Mesenchymal stem cell (in vitro differentiated cells and primary cell): ENCODE measurements around the gene GLDC.

Experiments
- DNase-seq: peaks from one replicate; pipeline ENCODE4 v3.0.0-alpha.2; 2013
- H2AFZ ChIP-seq: one replicate; pipeline ENCODE4 v1.6.1; 2013; ENCODE audit warnings: low read depth, mild to moderate bottlenecking, control low read depth, inconsistent platforms, low read length, moderate library complexity
- H2AK5ac ChIP-seq: 2 replicates; pipeline ENCODE4 v1.6.1; 2013; ENCODE audit warnings: low read length, moderate library complexity, mild to moderate bottlenecking, inconsistent platforms; ENCODE audit not compliant: severe bottlenecking
- H2BK120ac ChIP-seq: one replicate; pipeline ENCODE4 v1.6.1; 2013; ENCODE audit warnings: low read depth, mild to moderate bottlenecking, inconsistent platforms, low read length, moderate library complexity
- H2BK12ac ChIP-seq, 2 experiments: one replicate each; pipeline ENCODE4 v1.6.1; 2013; ENCODE audit warnings: inconsistent platforms in 2 of 2, low read length in 2 of 2, mild to moderate bottlenecking in 2 of 2, moderate library complexity in 2 of 2, control low read depth in 1 of 2
- H2BK15ac ChIP-seq: one replicate; pipeline ENCODE4 v1.6.1; 2013; ENCODE audit warnings: mild to moderate bottlenecking, low read depth, inconsistent platforms; ENCODE audit not compliant: poor library complexity, severe bottlenecking
- H2BK5ac ChIP-seq: 2 replicates; pipeline ENCODE4 v1.6.1; 2013; ENCODE audit warnings: low read depth, mild to moderate bottlenecking, low read length, control low read depth, inconsistent platforms; ENCODE audit not compliant: poor library complexity, severe bottlenecking
- H3K14ac ChIP-seq, 2 experiments: one replicate each; pipeline ENCODE4 v1.6.1; 2013; ENCODE audit warnings: inconsistent platforms in 2 of 2, low read length in 2 of 2, control low read depth in 1 of 2, mild to moderate bottlenecking in 1 of 2, moderate library complexity in 1 of 2
- H3K18ac ChIP-seq, 2 experiments: one replicate each; pipeline ENCODE4 v1.6.1; 2013; ENCODE audit warnings: inconsistent platforms in 2 of 2, low read length in 2 of 2, control low read depth in 1 of 2, low read depth in 1 of 2, mild to moderate bottlenecking in 1 of 2
- H3K23ac ChIP-seq, 2 experiments: one replicate each; pipeline ENCODE4 v1.6.1; 2013; ENCODE audit warnings: inconsistent platforms in 2 of 2, low read length in 2 of 2, mild to moderate bottlenecking in 2 of 2, moderate library complexity in 2 of 2, control low read depth in 1 of 2
- H3K27ac ChIP-seq: 2 replicates; pipeline ENCODE4 v1.5.1; 2013; ENCODE audit warnings: mild to moderate bottlenecking, moderate library complexity, low read length, control low read depth, inconsistent platforms; ENCODE audit not compliant: poor library complexity, severe bottlenecking
- H3K27me3 ChIP-seq, 2 experiments: 2 replicates each; pipeline versions ENCODE4 v1.6.1 to v1.7.0; 2013; ENCODE audit warnings: low read length in 2 of 2, mild to moderate bottlenecking in 2 of 2, moderate library complexity in 2 of 2, control low read depth in 1 of 2, inconsistent platforms in 1 of 2; ENCODE audit not compliant: control insufficient read depth in 1 of 2, insufficient read depth in 1 of 2
- H3K36me3 ChIP-seq, 2 experiments: 2 replicates each; pipeline versions ENCODE4 v1.6.1 to v1.7.0; 2013; ENCODE audit warnings: low read length in 2 of 2, control low read depth in 1 of 2, inconsistent platforms in 1 of 2, low read depth in 1 of 2, mild to moderate bottlenecking in 1 of 2; ENCODE audit not compliant: insufficient read depth in 2 of 2, control insufficient read depth in 1 of 2
- H3K4ac ChIP-seq, 2 experiments: one replicate each; pipeline ENCODE4 v1.6.1; 2013; ENCODE audit warnings: inconsistent platforms in 2 of 2, low read length in 2 of 2, mild to moderate bottlenecking in 2 of 2, moderate library complexity in 2 of 2, control low read depth in 1 of 2, low read depth in 1 of 2
- H3K4me1 ChIP-seq: 2 replicates; pipeline ENCODE4 v1.6.1; 2013; ENCODE audit warnings: low read depth, low read length, control low read depth; ENCODE audit not compliant: control insufficient read depth, insufficient read depth
- H3K4me2 ChIP-seq: 2 replicates; pipeline ENCODE4 v1.6.1; 2013; ENCODE audit warnings: low read length, mild to moderate bottlenecking, inconsistent platforms; ENCODE audit not compliant: poor library complexity, severe bottlenecking
- H3K4me3 ChIP-seq, 2 experiments: 2 replicates each; pipeline versions ENCODE4 v1.5.1 to v1.7.0; 2013; ENCODE audit warnings: low read length in 2 of 2, mild to moderate bottlenecking in 2 of 2, control low read depth in 1 of 2, low read depth in 1 of 2; ENCODE audit not compliant: insufficient read depth in 1 of 2
- H3K79me1 ChIP-seq: replicated peaks from 2 replicates; pipeline ENCODE4 v1.6.1; 2013; ENCODE audit warnings: mild to moderate bottlenecking, control low read depth, low read length, inconsistent platforms; ENCODE audit not compliant: poor library complexity, severe bottlenecking
- H3K9ac ChIP-seq: 2 replicates; pipeline ENCODE4 v1.7.0; 2013; ENCODE audit warnings: mild to moderate bottlenecking, low read length, moderate library complexity
- H3K9me3 ChIP-seq: 2 replicates; pipeline ENCODE4 v1.7.0; 2013; ENCODE audit warnings: mild to moderate bottlenecking, low read length; ENCODE audit not compliant: control insufficient read depth
- H4K8ac ChIP-seq: one replicate; pipeline ENCODE4 v1.6.1; 2013; ENCODE audit warnings: inconsistent platforms, mild to moderate bottlenecking, low read length, moderate library complexity
- H4K91ac ChIP-seq: one replicate; pipeline ENCODE4 v1.6.1; 2013; ENCODE audit warnings: mild to moderate bottlenecking, low read length, inconsistent platforms
- WGBS: methylation state at CpG from one replicate; pipeline ENCODE4 v1.1.7; 2013; ENCODE audit warnings: mixed read lengths; 5-methylcytosine and 5-hydroxymethylcytosine counted together

The GLDC gene

DNA sequence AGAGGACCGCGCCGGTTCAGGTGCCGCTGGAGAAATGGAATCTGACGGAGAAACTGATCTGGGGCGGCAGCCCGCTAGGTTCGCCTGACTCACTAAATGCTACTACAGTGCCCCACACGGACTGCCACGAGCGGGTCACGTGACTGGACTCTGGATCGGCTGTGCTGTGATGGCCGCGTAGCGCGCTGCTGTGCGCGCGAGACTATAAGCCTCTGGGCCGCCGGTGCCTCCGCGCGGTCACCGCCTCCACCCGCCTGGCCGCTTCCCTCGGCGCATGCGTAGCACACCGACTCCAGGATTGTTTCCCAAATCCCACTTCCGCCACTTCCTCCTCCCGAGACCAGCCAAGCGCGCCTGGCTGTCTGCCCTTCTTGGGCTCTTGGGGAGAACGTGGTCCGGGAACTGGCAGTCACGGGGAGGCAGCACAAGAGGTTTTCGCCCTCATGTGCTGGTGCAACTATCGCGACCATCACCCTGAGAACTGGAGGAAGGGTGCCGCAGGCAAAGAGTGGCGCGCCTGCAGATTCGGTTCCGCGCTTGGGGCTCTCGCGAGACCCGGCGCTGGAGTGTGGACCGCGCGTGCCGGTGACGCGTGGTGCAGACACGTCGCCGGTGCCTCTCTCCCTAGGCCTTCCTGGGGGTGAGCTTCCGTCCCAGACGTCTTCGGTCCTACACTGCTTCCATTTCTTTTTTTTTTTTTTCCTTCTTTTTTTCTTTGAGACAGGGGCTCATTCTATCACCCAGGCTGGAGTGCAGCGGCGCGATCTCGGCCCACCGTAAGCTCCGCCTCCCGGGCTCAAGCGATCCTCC, 35.8 kb upstream of the GLDC start:
- peak overlapping the region; percentile 100 for H2AFZ ChIP-seq
- H2BK5ac ChIP-seq, result peak overlapping the region; percentile 99
- H2AK5ac ChIP-seq, result no peak overlapping the region
- peak overlapping the region; percentile 86 to 93 for H3K4me3 ChIP-seq
- H3K79me1 ChIP-seq, result peaks cover 9% of the 10 kb centered on the region
- DNase-seq, result peak; percentile 98
- peak overlapping the region; percentile 98 to 100 for H3K4ac ChIP-seq
- H3K4me1 ChIP-seq, result peaks cover 4% of the 10 kb centered on the region
- H4K8ac ChIP-seq, result peak overlapping the region; percentile 100
- peak overlapping the region; percentile 80 for H2BK15ac ChIP-seq
- peak overlapping the region; percentile 14 to 42 for H2BK12ac ChIP-seq
- peak overlapping the region in 1 of 2 experiments; percentile 97 for H3K14ac ChIP-seq
- WGBS, result under 1% methylated on average over 71 of the region's 72 CpGs
- H4K91ac ChIP-seq, result peak overlapping the region; percentile 97
- peak overlapping the region in 1 of 2 experiments; percentile 98 for H3K23ac ChIP-seq
- H3K9ac ChIP-seq, result peak overlapping the region; percentile 97
- peak overlapping the region; percentile 99 to 100 for H3K18ac ChIP-seq
- peak overlapping the region; percentile 79 for H3K4me2 ChIP-seq
- peak overlapping the region; percentile 100 for H3K27ac ChIP-seq
- H2BK120ac ChIP-seq, result peak overlapping the region; percentile 82
- peaks cover 0 to 7% of the 10 kb centered on the region in 2 experiments for H3K36me3 ChIP-seq
- H3K9me3 ChIP-seq, result no peaks in the 10 kb centered on the region
- H3K27me3 ChIP-seq, result no peaks in the 10 kb centered on the region

GRCh38 chr9:6680797-6681146, 35.2 kb upstream of the GLDC start:
- H4K8ac ChIP-seq, result peak overlapping the region; percentile 93
- H2BK15ac ChIP-seq, result peak overlapping the region; percentile 80
- peak overlapping the region; percentile 85 for H3K27ac ChIP-seq
- peaks cover 0 to 7% of the 10 kb centered on the region in 2 experiments for H3K36me3 ChIP-seq
- DNase-seq, result peak; percentile 76
- WGBS, result 2% methylated on average over 26 of the region's 26 CpGs
- H2BK5ac ChIP-seq, result peak overlapping the region; percentile 61
- peak overlapping the region; percentile 49 for H2AFZ ChIP-seq
- peak overlapping the region; percentile 43 for H2BK120ac ChIP-seq
- H3K9me3 ChIP-seq, result no peaks in the 10 kb centered on the region
- peak overlapping the region; percentile 46 to 55 for H3K18ac ChIP-seq
- H3K4ac ChIP-seq, result peak overlapping the region in 1 of 2 experiments; percentile 57
- H3K4me3 ChIP-seq, result peak overlapping the region; percentile 86 to 93
- no peak overlapping the region for H3K23ac ChIP-seq
- peak overlapping the region; percentile 88 for H4K91ac ChIP-seq
- no peak overlapping the region for H2BK12ac ChIP-seq
- no peak overlapping the region for H2AK5ac ChIP-seq
- peaks cover 4% of the 10 kb centered on the region for H3K4me1 ChIP-seq
- peak overlapping the region; percentile 74 for H3K4me2 ChIP-seq
- H3K14ac ChIP-seq, result peak overlapping the region in 1 of 2 experiments; percentile 14
- peaks cover 9% of the 10 kb centered on the region for H3K79me1 ChIP-seq
- H3K9ac ChIP-seq, result peak overlapping the region; percentile 97
- no peaks in the 10 kb centered on the region for H3K27me3 ChIP-seq

DNA sequence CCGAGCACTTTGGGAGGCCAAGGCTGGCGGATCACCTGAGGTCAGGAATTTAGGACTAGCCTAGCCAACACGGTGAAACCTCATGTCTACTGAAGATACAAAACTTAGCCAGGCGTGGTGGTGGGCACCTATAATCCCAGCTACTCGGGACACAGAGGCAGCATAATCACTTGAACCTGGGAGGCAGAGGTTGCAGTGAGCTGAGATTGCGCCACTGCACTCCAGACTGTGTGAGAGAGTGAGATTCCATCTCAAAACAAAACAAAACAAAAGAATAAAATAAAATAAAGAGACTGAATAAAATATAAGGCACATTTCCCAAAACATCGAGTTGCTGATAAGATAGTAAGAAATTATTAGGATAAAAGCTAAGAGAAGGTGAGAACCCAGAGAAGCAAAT, 32.3 kb upstream of the GLDC start:
- Histone ChIP-seq H3K27ac (no peak overlapping the region), H2BK5ac (no peak overlapping the region), H4K91ac (no peak overlapping the region), H3K9ac (no peak overlapping the region), H3K9me3 (no peaks in the 10 kb centered on the region), H3K18ac (no peak overlapping the region), H2BK15ac (no peak overlapping the region), H3K14ac (no peak overlapping the region), H2BK12ac (no peak overlapping the region), H3K4ac (no peak overlapping the region), H3K36me3 (no peaks in the 10 kb centered on the region), H3K4me2 (no peak overlapping the region), H2BK120ac (no peak overlapping the region), H3K27me3 (no peaks in the 10 kb centered on the region), H3K23ac (no peak overlapping the region), H3K79me1 (peaks cover 1% of the 10 kb centered on the region), H2AFZ (no peak overlapping the region), H3K4me3 (no peak overlapping the region), H2AK5ac (no peak overlapping the region), H3K4me1 (peaks cover 4% of the 10 kb centered on the region), H4K8ac (no peak overlapping the region)
- WGBS, result 90% methylated on average over 6 of the region's 7 CpGs
- no peak for DNase-seq

- no peak overlapping the region for H3K23ac ChIP-seq
- no peak overlapping the region for H3K14ac ChIP-seq
- no peak overlapping the region for H2BK15ac ChIP-seq
- no peak overlapping the region for H2AK5ac ChIP-seq
- H3K9ac ChIP-seq, result no peak overlapping the region
- peaks cover 1% of the 10 kb centered on the region for H3K4me1 ChIP-seq
- no peak overlapping the region for H4K91ac ChIP-seq
- no peak overlapping the region for H3K4me2 ChIP-seq
- H2BK12ac ChIP-seq, result no peak overlapping the region
- no peak overlapping the region for H4K8ac ChIP-seq
- H3K9me3 ChIP-seq, result no peaks in the 10 kb centered on the region
- no peaks in the 10 kb centered on the region for H3K27me3 ChIP-seq
- no peak overlapping the region for H3K4me3 ChIP-seq
- H3K36me3 ChIP-seq, result no peaks in the 10 kb centered on the region
- H2BK120ac ChIP-seq, result no peak overlapping the region
- H3K4ac ChIP-seq, result no peak overlapping the region
- no peaks in the 10 kb centered on the region for H3K79me1 ChIP-seq
- DNase-seq, result no peak
- H3K18ac ChIP-seq, result no peak overlapping the region
- no peak overlapping the region for H3K27ac ChIP-seq
- 88% methylated on average over 6 of the region's 6 CpGs for WGBS
- no peak overlapping the region for H2AFZ ChIP-seq
- H2BK5ac ChIP-seq, result no peak overlapping the region
Observed at GRCh38 chr9:6676254-6676921, 30.9 kb upstream of the GLDC start.
